ENCODE data around the gene EIF3F.

GRCh38 chr11:7955191-7955590 lies 31.9 kb upstream of the EIF3F start:
- TF ChIP-seq POLR2A (IDR thresholded peaks at IDR 0.05): no peak
- TF ChIP-seq CTCF (IDR thresholded peaks at IDR 0.05): no peak
- TF ChIP-seq POLR2AphosphoS5 (IDR thresholded peaks at IDR 0.05): no peak
- no peak for TF ChIP-seq EP300 (IDR thresholded peaks at IDR 0.05)

Measured in stomach (tissue), 4 donors.